Measurements from ENCODE around the gene DBNL. TPM values are rescaled to one million over a fixed set of nuclear protein-coding genes. Genes with fewer than 3 reads are reported as not detected.

Gene DBNL
- polyA plus RNA-seq, 2 of the 4 experiments (the other 2 are of a cell fraction): 41.8 to 95.0 TPM

GRCh38 chr7:44050915-44051560 is 6.5 kb downstream of the DBNL start:
- no peaks in the 10 kb centered on the region; the same call in 2 of the 3 replicates for H3K4me1 ChIP-seq
- H3K4me2 ChIP-seq: no peak overlapping the region
- no peak overlapping the region for H3K4me3 ChIP-seq
- TF ChIP-seq HMGXB4 (CRISPR knock-in tag; IDR thresholded peaks at IDR 0.05; ENCODE audit: borderline replicate concordance) (no peak), FOSB (CRISPR knock-in tag; IDR thresholded peaks at IDR 0.05) (no peak), CEBPB (IDR thresholded peaks at IDR 0.05) (no peak), REST (IDR thresholded peaks at IDR 0.05) (no peak), ESRRA (IDR thresholded peaks at IDR 0.05; ENCODE audit: borderline replicate concordance, low read length) (no peak), HOXB5 (CRISPR knock-in tag; IDR thresholded peaks at IDR 0.05) (no peak), JUN (IDR thresholded peaks at IDR 0.05) (no peak), MYC (IDR thresholded peaks at IDR 0.05; ENCODE audit: borderline replicate concordance, low read length) (no peak), FOSL2 (IDR thresholded peaks at IDR 0.05) (no peak), FOSL2 (CRISPR knock-in tag; IDR thresholded peaks at IDR 0.05) (no peak), POLR2A (IDR thresholded peaks at IDR 0.05; ENCODE audit: low read length) (no peak), RNF2 (IDR thresholded peaks at IDR 0.05; ENCODE audit: borderline replicate concordance, low read depth) (no peak), SMC3 (IDR thresholded peaks at IDR 0.05) (no peak), EHMT2 (IDR thresholded peaks at IDR 0.05; ENCODE audit: low read depth) (no peak), ZFP36 (IDR thresholded peaks at IDR 0.05; ENCODE audit: borderline replicate concordance, partially characterized antibody) (no peak)
- TF ChIP-seq, protein P1, sequence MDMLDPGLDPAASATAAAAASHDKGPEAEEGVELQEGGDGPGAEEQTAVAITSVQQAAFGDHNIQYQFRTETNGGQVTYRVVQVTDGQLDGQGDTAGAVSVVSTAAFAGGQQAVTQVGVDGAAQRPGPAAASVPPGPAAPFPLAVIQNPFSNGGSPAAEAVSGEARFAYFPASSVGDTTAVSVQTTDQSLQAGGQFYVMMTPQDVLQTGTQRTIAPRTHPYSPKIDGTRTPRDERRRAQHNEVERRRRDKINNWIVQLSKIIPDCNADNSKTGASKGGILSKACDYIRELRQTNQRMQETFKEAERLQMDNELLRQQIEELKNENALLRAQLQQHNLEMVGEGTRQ (IDR thresholded peaks at IDR 0.05): no peak
- CTCF ChIA-PET: interaction anchor here (1.2 kb wide), 1 partner anchor 11 kb away, joined by 3 read pairs; no protein-coding TSS in a partner anchor
- no peak overlapping the region for H3K27ac ChIP-seq
- POLR2A ChIA-PET: interaction anchor here (0.7 kb wide), 1 partner anchor 30 kb away, joined by 3 read pairs; no protein-coding TSS in a partner anchor
- FAIRE-seq (no peak), ATAC-seq (no peak), DNase-seq (ENCODE audit: low read depth in 1 of 2, low spot score in 1 of 2) (no peak)
- WGBS (ENCODE audit: missing lambda C conversion rate): 81% methylated on average over 8 of the region's 8 CpGs
- no peaks in the 10 kb centered on the region for H3K9me3 ChIP-seq

GRCh38 chr7:44051611-44052220 is 7.2 kb downstream of the DBNL start:
- DNase-seq (ENCODE audit: low read depth in 1 of 2, low spot score in 1 of 2) (no peak), FAIRE-seq (no peak), ATAC-seq (no peak)
- 86% methylated on average over 5 of the region's 5 CpGs for WGBS (ENCODE audit: missing lambda C conversion rate)
- POLR2A ChIA-PET: no interaction called here
- CTCF ChIA-PET: interaction anchor here (0.6 to 1.2 kb wide), 5 partner anchors 10 to 515 kb away, joined by 3 read pairs; no protein-coding TSS in a partner anchor
- no peak overlapping the region for H3K4me3 ChIP-seq
- H3K27ac ChIP-seq: no peak overlapping the region
- H3K4me1 ChIP-seq: no peaks in the 10 kb centered on the region
- TF ChIP-seq NR3C1 (IDR thresholded peaks at IDR 0.05) (no peak), ZC3H11A (IDR thresholded peaks at IDR 0.05) (no peak), NFE2L2 (conservative IDR thresholded peaks at IDR 0.05; ENCODE audit: low read length) (no peak), POLR2A (IDR thresholded peaks at IDR 0.05; ENCODE audit: low read length) (no peak), ZSCAN20 (CRISPR knock-in tag; IDR thresholded peaks at IDR 0.05) (no peak), SREBF2 (IDR thresholded peaks at IDR 0.05) (no peak), REST (IDR thresholded peaks at IDR 0.05) (no peak), MYC (IDR thresholded peaks at IDR 0.05; ENCODE audit: borderline replicate concordance, low read length) (no peak), TFCP2L1 (CRISPR knock-in tag; IDR thresholded peaks at IDR 0.05) (no peak), CHD4 (IDR thresholded peaks at IDR 0.05; ENCODE audit: borderline replicate concordance) (no peak), PHF8 (IDR thresholded peaks at IDR 0.05; ENCODE audit: borderline replicate concordance, low read depth) (no peak)
- TF ChIP-seq, protein P2, sequence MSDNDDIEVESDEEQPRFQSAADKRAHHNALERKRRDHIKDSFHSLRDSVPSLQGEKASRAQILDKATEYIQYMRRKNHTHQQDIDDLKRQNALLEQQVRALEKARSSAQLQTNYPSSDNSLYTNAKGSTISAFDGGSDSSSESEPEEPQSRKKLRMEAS (IDR thresholded peaks at IDR 0.05): no peak
- TF ChIP-seq, protein P1 (IDR thresholded peaks at IDR 0.05): no peak
- H3K4me2 ChIP-seq: no peak overlapping the region
- no peaks in the 10 kb centered on the region for H3K9me3 ChIP-seq

Data from A549 (cell line).